ENCODE measurements around the gene CYP8B1. TPM values are rescaled to one million over a fixed set of nuclear protein-coding genes. Genes with fewer than 3 reads are reported as not detected.

CYP8B1 gene
- total and polyA plus RNA-seq, 2 of the 13 experiments (the other 11 are each of a cell fraction or from before 2014, with no cell fraction given), result 0.58 to 2.0 TPM

GRCh38 chr3:42827654-42828053 is 48.0 kb downstream of the CYP8B1 start:
- in situ Hi-C loops (cut with HindIII; ENCODE audit: extremely low pct_ligation_motif_present, low pct_unique_long_range_greater_than_20kb), result loop anchor here (25.0 kb wide), 1 partner anchor 590 kb away; no protein-coding TSS in a partner anchor
- peak overlapping the region; percentile 4; the same call in 1 of the 2 replicates for H3K4me2 ChIP-seq (ENCODE audit: low read depth, low read length)
- DNase-seq (ENCODE audit: low spot score) (no peak), FAIRE-seq (no peak), ATAC-seq (no peak)
- no TSS peak for BruUV-seq (replicated peaks)
- no peaks in the 10 kb centered on the region for H4K20me1 ChIP-seq (ENCODE audit: insufficient read depth, low read length)
- no peaks in the 10 kb centered on the region for H3K9me3 ChIP-seq (ENCODE audit: low read length)
- H3K9ac ChIP-seq (ENCODE audit: insufficient read depth, low read depth, low read length), result no peak overlapping the region; the same call in 1 of the 2 replicates
- no peaks in the 10 kb centered on the region for H3K36me3 ChIP-seq (replicated peaks in 1 of 2; ENCODE audit: control insufficient read depth in 1 of 2, insufficient read depth in 2 of 2, low read length in 2 of 2)
- CTCF ChIA-PET (ENCODE audit: low intra/inter-chr PET ratio, low total read pairs), result no interaction called here
- POLR2A ChIA-PET, result interaction anchor here (0.6 to 2.6 kb wide), 2 partner anchors 19 to 23 kb away, joined by 3 to 105 read pairs; partner anchors contain the start of gene HIGD1A
- 89% methylated on average over 4 of the region's 4 CpGs for WGBS (ENCODE audit: low lambda C conversion rate)
- H3K4me3 ChIP-seq (replicated peaks in 1 of 3; ENCODE audit: insufficient read depth in 1 of 3, low read depth in 2 of 3, low read length in 3 of 3), result no peak overlapping the region
- peaks cover 78% of the 10 kb centered on the region for H3K4me1 ChIP-seq (ENCODE audit: insufficient read depth, low read length)
- H2AFZ ChIP-seq (ENCODE audit: low read length), result no peak overlapping the region
- intact Hi-C loops (cut with micrococcal nuclease; ENCODE audit: unreplicated experiment), result no loop called here
- no peaks in the 10 kb centered on the region for H3K27me3 ChIP-seq (ENCODE audit: control insufficient read depth in 1 of 2, insufficient read depth in 2 of 2, low read length in 2 of 2)
- H3K79me2 ChIP-seq (ENCODE audit: insufficient read depth, low read length), result no peaks in the 10 kb centered on the region
- H3K27ac ChIP-seq (ENCODE audit: extremely low read length, insufficient read depth, low read length), result peak overlapping the region; percentile 48
- no peak for TF ChIP-seq POGK (CRISPR knock-in tag; conservative IDR thresholded peaks at IDR 0.05)
- no peak for TF ChIP-seq MNT (IDR thresholded peaks at IDR 0.05)
- no peak for TF ChIP-seq KDM3A (CRISPR knock-in tag; IDR thresholded peaks at IDR 0.05; ENCODE audit: low read depth)
- no peak for TF ChIP-seq JUN (CRISPR knock-in tag; IDR thresholded peaks at IDR 0.05)
- TF ChIP-seq IKZF1 (IDR thresholded peaks at IDR 0.05), result no peak
- no peak for TF ChIP-seq TRIM24 (CRISPR knock-in tag; IDR thresholded peaks at IDR 0.05)
- no peak for TF ChIP-seq ZNF598 (CRISPR knock-in tag; IDR thresholded peaks at IDR 0.05; ENCODE audit: borderline replicate concordance)
- no peak for TF ChIP-seq ZNF607 (CRISPR knock-in tag; IDR thresholded peaks at IDR 0.05; ENCODE audit: borderline replicate concordance)
- no peak for TF ChIP-seq ZBTB26 (CRISPR knock-in tag; IDR thresholded peaks at IDR 0.05; ENCODE audit: borderline replicate concordance)
- no peak for TF ChIP-seq KDM2A (CRISPR knock-in tag; IDR thresholded peaks at IDR 0.05; ENCODE audit: borderline replicate concordance, low read depth)
- TF ChIP-seq ZNF703 (CRISPR knock-in tag; IDR thresholded peaks at IDR 0.05; ENCODE audit: borderline replicate concordance), result no peak
- no peak for TF ChIP-seq HOXA7 (CRISPR knock-in tag; IDR thresholded peaks at IDR 0.05)
- no peak for TF ChIP-seq FOXK2 (IDR thresholded peaks at IDR 0.05)
- no peak for TF ChIP-seq ZNF280D (CRISPR knock-in tag; IDR thresholded peaks at IDR 0.05)
- no peak for TF ChIP-seq ZNF570 (CRISPR knock-in tag; IDR thresholded peaks at IDR 0.05; ENCODE audit: borderline replicate concordance)
- TF ChIP-seq MLX (CRISPR knock-in tag; IDR thresholded peaks at IDR 0.05), result no peak

All from HepG2 (cell line).